NCI-H1417 (cell line): ENCODE measurements around the gene SLC29A4.
"Not testable (repeated sequence)": the region's sequence is repeated elsewhere in the genome, so short reads cannot be mapped to it uniquely, and the experiment has no call there.

Experiments used
- DNase-seq, 3 experiments: peaks; one replicate each; lab custom pipeline; 2025; lab: John Stamatoyannopoulos, UW

SLC29A4 gene

DNA sequence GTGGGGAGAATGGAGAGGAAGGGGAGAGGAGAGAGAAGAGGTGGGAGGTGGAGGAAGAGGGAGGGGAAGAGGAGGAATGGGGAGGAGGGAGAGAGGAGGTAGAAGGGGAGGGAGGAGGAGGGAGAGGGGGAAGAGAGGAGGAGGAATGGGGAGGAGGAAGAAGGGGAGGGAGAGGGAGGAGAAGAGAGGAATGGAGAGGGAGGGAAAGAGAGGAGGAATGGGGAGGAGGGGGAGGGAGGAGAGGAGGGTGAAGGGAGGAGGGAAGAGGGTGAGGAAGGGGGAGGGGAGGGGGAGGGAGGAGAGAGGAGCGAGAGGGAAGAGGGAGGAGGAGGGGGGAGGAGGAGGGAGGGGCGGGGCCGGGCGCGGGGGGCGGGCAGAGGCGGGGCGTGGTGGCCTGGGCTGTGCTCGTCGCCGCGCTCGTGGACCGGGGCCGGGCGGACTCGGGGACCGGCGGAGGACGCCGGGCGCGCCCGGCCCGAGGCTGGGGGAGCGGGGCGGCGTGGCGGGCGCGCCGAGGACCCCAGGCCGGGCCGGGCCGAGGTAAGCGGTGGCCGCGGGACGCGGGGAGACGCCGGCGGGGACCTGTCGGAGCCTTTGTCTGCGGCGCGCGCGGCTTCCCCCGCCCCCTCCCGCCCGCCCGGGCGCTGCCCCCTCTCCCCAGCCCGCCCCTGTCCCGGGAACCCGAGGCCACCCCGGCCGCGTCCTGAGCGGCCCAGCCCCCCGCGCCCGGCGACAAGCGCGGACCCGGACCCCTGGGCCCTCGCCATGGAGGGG, at the start of gene SLC29A4:
SLC29A4 (plus strand) TSS at position 401 of the 774 bp plus-strand sequence. CDS start 4,874 bp downstream, outside the sequence.
- peak in 2 of 3 experiments; percentile 43 to 53 for DNase-seq

GRCh38 chr7:5234852-5235831, 47.6 kb upstream of the SLC29A4 start:
- DNase-seq, result peak in 1 of 3 experiments; percentile 41

DNA sequence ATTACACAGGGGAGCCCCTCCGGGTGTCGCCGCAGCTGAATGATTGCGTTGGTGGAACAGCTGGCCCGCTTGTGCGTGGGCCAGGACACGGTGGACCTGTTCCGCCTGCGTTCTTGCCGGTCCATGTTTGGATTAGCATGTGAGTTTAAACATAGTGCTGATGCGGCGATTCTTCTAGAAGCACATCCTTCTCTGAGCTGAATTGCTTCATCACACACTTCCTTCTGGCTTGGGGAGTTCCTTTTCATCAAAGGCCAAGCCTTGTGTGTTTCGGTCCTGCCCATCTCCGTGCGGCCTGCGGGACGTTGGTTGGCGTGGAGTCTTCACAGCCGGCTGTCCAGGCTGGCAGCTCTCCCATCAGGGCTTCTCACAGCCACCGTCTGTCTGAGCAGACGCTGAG, 45.5 kb upstream of the SLC29A4 start:
- DNase-seq, result no peak

DNA sequence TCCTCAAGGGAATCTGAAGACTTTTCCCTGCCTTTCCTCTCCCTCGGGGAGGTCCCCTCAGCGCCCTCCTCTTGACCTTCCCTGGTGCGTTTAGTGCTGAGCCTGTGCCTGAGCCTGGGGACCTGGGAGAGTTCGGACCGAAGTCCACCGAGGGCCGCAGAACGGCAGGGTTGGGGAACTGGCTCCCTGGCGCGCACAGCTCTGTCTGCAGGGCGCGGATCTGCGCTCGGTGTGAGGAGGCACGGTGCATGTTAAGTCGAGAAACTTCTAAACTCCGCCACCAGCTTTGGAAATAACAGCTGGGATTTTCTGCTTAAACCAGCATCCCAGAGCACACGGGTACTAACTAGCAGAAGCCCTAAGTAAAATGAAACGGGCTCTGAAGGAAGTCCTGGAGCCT, 44.2 kb upstream of the SLC29A4 start:
- DNase-seq, result no peak

GRCh38 chr7:5243261-5243660, 39.5 kb upstream of the SLC29A4 start:
- no peak for DNase-seq

GRCh38 chr7:5248201-5248885, 34.4 kb upstream of the SLC29A4 start:
- no peak for DNase-seq

GRCh38 chr7:5250787-5251186, 32.0 kb upstream of the SLC29A4 start:
- not testable (repeated sequence) for DNase-seq

- DNase-seq, result not testable (repeated sequence)
Measured at GRCh38 chr7:5253529-5253928, 29.2 kb upstream of the SLC29A4 start.

DNA sequence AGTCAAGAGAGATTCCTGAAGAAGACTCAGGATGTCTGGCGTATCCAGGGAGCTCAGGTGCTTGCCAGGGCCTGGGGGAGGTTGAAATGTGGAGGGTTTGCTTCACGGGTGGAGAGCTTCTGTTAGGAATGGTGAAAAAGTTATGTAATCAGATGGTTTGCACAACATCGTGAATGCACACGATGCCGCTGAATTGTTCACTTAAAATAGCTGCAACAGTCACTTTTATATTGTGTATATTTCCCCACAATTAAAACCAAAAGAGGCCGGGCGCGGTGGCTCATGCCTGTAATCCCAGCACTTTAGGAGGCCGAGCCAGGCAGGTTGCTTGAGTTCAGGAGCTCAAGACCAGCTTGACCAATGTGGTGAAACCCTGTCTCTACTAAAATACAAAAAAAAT, 28.4 kb upstream of the SLC29A4 start:
- DNase-seq, result not testable (repeated sequence)

- no peak for DNase-seq
Measured at GRCh38 chr7:5255832-5256231, 26.9 kb upstream of the SLC29A4 start.

DNA sequence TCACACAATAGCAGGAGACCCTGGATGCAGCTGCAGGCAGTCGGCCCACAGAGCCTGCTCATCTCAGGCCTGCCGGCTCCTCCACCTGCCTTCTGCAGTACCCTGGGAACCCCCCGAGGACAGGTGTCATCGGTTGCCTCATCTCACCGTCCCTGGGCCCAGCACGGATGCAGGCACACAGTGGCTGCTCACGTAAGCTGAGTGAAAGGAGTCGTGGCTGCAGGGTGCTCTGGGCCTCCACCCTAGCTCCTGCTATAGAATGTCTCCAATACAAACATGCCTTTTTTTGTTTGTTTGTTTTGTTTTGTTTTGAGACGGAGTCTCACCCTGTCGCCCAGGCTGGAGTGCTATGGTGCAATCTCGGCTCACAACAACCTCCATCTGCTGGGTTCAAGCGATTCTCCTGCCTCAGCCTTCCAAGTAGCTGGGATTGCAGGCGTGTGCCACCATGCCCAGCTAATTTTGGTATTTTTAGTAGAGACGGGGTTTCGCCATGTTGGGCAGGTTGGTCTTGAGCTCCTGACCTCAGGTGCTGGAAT, 22.1 kb upstream of the SLC29A4 start:
- not testable (repeated sequence) for DNase-seq

GRCh38 chr7:5263066-5263465, 19.7 kb upstream of the SLC29A4 start:
- DNase-seq, result peak in 2 of 3 experiments; percentile 5 to 22

- peak in 1 of 3 experiments; percentile 41 for DNase-seq
Measured at GRCh38 chr7:5265320-5266190, 17.2 kb upstream of the SLC29A4 start.

DNA sequence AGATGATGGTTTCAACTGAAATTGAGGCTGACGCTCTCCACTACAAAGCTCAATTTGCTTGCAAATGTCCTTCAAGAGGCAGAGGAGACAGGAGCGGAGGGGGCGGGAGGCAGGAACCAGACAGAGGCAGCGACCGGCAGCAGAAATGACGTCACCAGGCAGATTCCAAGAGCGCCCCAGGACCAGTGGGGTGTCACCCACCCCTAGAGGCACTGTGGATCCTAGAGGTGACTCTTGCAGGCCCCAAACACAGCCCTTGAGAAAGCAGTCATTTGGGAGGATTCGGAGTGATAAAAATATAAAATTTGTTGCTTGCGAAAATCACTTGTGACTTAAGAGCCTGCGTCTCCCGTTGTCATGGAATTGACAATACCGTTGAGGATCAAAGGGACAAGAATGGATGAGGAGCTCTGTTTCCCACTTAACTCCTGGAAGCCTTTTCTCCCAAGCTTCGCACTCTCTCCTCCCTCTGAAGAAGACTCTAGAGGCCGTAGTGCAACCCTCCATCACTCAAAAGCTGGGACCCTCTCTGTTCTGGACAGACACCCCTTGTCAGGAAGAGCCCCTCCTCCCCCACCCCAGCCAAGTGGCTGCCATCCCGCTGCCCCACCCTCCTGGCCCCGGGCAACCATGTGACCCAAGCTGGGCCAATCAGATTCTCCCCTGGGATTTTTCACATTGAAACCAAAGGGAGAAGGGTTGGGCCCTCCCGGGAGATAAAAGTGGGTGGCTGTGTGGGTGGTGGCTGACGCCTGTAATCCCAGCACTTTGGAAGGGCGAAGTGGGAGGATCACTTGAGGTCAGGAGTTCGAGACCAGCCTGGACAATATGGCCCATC, 16.3 kb upstream of the SLC29A4 start:
- peak; percentile 18 to 62 (median 34) for DNase-seq

GRCh38 chr7:5267829-5268228, 14.9 kb upstream of the SLC29A4 start:
- not testable (repeated sequence) for DNase-seq

DNA sequence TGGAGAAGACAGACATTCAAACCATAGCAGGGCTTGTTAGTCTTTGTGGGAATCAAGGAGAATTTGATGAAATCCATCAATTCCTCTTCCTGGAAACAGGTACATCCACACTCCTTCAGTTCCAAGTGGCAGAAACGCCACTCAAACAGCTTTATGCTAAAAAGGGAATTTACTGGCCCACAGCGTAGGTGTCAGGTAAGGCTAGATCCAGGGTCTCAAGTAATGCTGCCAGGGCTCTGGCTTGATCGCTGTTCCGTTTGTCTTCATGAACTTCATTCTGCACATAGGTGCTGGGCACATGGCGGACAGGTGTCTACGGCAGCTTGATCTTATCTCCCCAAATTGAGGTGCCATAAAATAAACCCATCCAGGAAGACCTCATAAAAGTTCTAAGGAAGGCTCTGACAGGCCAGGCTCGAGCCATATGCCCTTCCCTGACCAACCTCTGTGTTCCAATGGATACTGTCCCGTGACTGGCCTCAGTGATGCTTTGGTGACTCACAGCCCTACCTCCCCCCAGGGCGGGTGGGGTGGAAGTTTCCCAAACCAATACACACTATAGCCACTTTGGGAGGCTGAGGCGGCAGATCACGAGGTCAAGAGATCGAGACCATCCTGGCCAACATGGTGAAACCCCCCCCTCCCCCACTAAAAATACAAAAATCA, 12.6 kb upstream of the SLC29A4 start:
- DNase-seq, result not testable (repeated sequence)

- no peak for DNase-seq
Measured at GRCh38 chr7:5270788-5271187, 12.0 kb upstream of the SLC29A4 start.

DNA sequence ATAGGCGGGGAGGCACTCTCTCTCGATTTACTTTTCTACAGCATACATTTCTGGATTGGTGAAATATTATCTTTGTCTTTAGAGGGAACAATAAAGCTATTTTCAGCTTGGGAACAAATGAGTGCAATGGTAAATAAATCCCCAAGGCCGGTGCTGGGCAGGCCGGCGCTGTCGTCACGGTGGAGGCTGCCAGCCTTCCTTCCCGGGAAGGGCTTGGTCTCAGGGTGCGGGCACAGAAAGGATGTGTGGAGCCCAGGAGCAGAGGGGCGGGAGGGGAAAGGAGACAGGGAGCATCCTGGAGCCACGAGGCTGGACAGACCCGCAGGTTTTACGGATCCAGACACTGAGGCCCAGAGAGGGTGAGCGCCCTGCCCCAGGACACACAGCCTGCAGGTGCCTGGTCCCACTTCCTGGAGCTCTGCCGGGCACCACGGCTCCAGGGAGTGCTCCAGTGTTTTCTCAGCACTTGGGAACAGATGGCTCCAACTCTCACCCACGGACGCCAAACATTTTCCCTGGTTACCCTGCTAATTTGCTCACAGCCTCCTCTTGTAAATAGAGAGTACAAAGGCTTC, 8.8 kb upstream of the SLC29A4 start:
- peak in 1 of 3 experiments; percentile 28 for DNase-seq

- DNase-seq, result no peak
Measured at GRCh38 chr7:5274441-5274840, 8.3 kb upstream of the SLC29A4 start.
